Epidermal melanocyte (primary cell): ENCODE data around the gene SULT4A1.
A peak's percentile ranks its signal among the peaks of the same experiment; 100 is the strongest.

ENCODE experiments used
- DNase-seq: peaks from one replicate; pipeline ENCODE4 v3.0.0; 2011; ENCODE audit warnings: low spot score; ENCODE audit not compliant: insufficient read length

The SULT4A1 gene

GRCh38 chr22:43844560-43845545 is 17.5 kb downstream of the SULT4A1 start:
- no peak for DNase-seq

DNA sequence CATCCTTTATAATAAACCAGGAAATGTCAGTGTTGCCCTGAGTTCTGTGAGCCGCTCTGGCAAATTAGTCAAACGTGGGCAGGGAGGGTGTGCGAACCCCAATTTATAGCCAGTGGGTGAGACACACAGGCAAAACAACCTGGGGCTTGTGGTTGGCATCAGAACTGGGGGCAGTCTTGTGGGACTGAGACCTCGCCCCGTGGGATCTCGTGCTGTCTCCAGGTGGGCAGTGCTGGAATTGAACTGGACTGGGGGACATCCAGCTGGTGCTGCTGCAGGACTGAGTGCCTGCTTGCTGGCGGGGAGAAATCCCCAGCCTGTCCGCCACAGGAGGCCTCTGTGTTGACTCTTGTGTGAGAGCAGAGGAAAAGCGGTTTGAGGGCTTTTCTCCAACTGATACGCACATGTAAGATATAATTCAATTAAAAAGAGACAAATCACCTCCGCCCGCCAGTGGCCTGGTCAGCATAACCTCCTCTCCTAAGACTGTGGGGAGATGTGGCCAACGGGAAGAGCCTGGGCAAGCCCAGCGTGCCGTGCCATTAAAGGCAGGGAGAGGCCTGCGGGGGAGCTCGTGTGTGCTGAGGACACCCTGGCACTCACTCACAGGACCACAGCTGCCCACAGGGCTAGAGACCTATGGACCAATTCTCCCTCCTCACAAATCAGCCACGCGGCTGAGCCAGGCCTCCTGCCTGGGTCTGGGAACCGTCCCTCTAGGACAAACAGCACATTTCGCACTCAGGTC is 18.4 kb downstream of the SULT4A1 start:
- no peak for DNase-seq

- DNase-seq, result no peak
These were observed 20.6 kb downstream of the SULT4A1 start for GRCh38 chr22:43841742-43842141.

- no peak for DNase-seq
These were observed 21.5 kb downstream of the SULT4A1 start for GRCh38 chr22:43840851-43841250.

DNA sequence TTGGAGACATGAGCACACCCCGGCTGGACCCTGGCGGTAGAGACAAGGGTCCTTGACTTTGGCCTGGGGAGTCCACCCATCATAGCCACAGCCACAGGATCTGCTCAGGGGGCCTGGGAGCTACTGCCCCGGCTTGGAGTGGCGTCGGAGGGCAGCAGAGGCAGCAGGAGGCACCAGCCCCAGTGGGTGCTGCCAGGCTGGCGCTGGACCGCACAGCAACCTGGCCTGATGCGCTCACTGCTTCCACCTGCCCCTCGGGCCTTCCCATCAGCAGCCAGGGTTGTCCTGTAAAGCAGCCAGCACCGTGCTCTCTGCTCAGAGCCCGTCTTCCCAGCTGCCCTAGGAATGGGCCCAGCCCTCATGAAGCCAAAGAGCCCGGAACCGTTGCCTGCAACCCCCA is 21.9 kb downstream of the SULT4A1 start:
- no peak for DNase-seq

- DNase-seq, result no peak
These were observed 22.5 kb downstream of the SULT4A1 start for GRCh38 chr22:43839781-43840180.

DNA sequence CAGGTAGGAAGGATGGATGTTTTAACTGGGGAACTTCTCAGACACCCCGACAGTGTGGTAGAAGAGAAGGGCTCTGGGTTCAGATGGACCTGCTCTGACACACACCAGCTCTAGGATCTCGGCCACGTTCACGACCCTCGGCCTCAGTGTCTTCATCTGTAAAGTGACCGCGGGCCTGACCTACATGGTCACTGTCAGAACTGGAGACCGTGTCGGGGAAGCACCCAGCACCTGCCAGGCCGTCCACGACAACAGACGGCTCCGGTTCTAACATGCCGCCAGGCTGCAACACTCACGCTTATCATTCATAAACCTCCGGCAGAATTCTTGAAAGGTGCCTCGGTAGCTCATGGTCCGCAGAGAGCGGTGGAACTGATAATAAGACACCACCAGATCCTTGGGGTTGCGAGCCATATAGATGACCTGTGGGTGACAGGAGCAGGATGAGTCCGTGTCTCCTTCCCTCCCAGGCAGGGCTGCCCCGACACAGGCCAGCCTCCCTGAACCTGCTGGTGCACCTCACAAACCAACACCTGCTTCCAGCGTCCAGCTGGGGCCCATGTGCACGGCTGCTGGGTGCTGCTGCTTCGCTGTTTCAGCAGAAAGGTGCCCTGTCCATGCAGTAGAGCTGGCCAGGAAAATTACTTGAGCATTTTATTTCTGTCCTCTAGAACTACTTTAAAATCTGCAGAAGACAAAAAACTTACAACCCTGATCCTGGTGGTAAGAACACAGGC is 23.6 kb downstream of the SULT4A1 start:
- DNase-seq, result no peak

GRCh38 chr22:43838161-43838560 is 24.2 kb downstream of the SULT4A1 start:
- no peak for DNase-seq

- DNase-seq, result no peak
These were observed 24.6 kb downstream of the SULT4A1 start for GRCh38 chr22:43837666-43838065.

- no peak for DNase-seq
These were observed 26.6 kb downstream of the SULT4A1 start for GRCh38 chr22:43835736-43836135.

- DNase-seq, result peak; percentile 12
These were observed 27.1 kb downstream of the SULT4A1 start for GRCh38 chr22:43835166-43835565.

GRCh38 chr22:43833286-43834240 is 28.8 kb downstream of the SULT4A1 start:
- DNase-seq, result peak; percentile 9

- DNase-seq, result no peak
These were observed 29.7 kb downstream of the SULT4A1 start for GRCh38 chr22:43832393-43833265.

DNA sequence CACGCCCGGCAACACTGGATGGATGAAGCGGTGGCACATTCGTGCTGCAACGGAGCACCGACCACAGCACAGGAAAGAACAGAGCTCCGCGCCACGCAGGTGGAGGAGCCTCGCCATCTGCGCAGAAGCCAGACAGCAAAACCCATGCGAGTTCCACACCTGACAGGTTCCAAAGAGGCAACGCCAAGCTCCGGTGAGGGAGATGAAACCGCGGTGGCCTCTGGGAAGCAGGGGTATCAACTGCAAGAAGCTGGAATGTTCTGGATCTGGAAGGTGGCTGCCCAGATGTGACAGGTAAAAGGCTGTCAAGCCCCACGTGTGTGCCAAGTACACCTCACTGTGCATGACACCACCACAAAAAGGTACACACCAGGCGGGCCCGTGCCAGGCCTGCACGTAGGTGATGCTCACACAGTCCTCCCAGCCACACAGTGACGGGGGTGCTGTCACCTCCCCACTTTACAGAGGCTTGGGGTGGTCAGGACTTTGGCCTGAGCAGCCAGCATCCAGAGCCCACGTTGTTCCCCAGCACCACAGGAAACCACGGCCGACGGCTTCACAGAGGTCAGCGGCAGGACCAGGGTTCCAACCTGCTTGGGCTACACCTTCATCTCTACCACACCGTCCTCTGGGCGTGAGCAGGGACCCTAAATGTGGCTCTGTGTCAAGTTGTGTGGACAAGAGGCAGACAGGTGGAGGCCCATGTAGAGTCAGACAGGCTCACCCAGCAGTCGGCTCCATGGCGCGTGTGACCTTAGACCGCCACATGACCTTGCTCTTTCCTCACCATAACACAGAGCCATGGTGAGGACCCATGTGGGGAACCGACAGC is 30.5 kb downstream of the SULT4A1 start:
- DNase-seq, result no peak

GRCh38 chr22:43830931-43831560 is 31.3 kb downstream of the SULT4A1 start:
- no peak for DNase-seq

GRCh38 chr22:43829904-43830851 is 32.1 kb downstream of the SULT4A1 start:
- DNase-seq, result peak; percentile 38
